Eye (tissue), 1 donor: ENCODE data around the gene IPPK.

ENCODE experiments used
- DNase-seq: peaks from one replicate; pipeline ENCODE4 v3.0.0-alpha.2; 2015

The IPPK gene, protein sequence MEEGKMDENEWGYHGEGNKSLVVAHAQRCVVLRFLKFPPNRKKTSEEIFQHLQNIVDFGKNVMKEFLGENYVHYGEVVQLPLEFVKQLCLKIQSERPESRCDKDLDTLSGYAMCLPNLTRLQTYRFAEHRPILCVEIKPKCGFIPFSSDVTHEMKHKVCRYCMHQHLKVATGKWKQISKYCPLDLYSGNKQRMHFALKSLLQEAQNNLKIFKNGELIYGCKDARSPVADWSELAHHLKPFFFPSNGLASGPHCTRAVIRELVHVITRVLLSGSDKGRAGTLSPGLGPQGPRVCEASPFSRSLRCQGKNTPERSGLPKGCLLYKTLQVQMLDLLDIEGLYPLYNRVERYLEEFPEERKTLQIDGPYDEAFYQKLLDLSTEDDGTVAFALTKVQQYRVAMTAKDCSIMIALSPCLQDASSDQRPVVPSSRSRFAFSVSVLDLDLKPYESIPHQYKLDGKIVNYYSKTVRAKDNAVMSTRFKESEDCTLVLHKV

DNA sequence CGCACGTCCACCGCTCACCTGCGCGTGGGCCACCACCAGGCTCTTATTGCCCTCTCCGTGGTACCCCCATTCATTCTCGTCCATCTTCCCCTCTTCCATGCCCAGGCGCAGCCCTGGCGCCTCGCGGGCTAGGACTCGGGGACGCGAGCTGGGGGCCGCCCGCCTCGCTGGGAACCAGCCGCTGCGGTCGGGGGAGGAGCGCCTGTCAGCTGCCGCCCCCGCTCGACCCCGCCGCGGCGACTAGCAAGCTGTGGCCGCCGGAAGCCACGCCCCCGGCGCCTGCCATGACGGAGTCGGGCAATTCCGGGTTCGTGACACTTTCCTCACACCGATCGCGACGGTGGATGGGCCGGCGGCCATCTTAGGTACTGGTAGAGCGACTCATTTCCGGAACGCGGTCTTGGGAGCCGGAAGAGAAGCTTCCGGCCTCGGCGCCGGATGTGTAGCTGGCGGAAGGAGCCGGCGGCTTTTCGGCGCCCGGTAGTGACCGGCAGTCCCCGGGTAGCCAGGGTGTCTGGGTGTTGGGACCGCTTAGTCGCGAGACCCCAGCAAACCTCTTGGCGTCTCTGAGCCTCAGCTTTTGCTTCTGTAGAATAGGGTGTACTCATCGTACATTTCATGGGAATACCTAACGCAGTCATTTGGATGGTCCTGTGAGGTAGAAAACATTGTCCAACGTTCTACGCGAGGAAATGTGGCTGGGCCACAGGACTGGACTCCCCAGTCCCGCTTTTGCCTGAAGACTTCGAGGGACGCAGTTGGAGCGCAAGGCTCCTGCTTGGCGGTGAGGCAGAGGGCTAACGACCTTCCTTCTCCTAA is at the start of gene IPPK:
Gene IPPK (minus strand): TSS at position 242 of the 819 bp plus-strand sequence. CDS start 143 bp downstream, at position 99.
- DNase-seq: peak; percentile 98

DNA sequence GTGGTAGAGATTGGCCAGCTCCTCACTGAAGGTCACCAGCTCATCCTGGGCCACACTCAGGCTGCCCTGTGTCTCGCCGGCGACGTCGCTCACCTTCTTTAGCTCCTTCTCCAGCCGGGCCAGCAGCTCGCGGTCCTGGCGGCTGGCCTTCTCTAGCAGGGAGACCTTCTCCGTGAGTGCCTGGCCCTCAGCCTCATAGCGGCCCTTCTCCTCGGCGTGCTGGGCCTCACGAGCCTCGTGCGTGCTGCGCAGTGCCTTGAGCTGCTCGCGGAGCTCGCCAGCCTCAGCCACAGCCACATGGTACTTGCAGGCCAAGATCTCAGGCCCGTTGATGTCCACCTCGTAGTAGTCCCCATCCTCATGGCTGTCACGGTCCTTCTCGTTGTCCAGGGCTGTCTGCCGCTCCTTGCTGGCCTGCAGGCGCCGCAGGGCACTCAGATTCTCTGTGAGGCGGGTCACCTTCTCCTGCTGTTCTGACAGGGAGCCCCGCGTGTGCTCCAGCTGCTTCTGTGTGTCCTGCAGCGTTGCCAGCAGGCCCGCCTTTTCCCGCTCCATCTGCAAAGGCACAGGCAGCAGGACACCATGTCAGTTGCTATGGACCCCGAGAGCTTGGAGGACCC is 49.2 kb upstream of the IPPK start:
- no peak for DNase-seq

DNA sequence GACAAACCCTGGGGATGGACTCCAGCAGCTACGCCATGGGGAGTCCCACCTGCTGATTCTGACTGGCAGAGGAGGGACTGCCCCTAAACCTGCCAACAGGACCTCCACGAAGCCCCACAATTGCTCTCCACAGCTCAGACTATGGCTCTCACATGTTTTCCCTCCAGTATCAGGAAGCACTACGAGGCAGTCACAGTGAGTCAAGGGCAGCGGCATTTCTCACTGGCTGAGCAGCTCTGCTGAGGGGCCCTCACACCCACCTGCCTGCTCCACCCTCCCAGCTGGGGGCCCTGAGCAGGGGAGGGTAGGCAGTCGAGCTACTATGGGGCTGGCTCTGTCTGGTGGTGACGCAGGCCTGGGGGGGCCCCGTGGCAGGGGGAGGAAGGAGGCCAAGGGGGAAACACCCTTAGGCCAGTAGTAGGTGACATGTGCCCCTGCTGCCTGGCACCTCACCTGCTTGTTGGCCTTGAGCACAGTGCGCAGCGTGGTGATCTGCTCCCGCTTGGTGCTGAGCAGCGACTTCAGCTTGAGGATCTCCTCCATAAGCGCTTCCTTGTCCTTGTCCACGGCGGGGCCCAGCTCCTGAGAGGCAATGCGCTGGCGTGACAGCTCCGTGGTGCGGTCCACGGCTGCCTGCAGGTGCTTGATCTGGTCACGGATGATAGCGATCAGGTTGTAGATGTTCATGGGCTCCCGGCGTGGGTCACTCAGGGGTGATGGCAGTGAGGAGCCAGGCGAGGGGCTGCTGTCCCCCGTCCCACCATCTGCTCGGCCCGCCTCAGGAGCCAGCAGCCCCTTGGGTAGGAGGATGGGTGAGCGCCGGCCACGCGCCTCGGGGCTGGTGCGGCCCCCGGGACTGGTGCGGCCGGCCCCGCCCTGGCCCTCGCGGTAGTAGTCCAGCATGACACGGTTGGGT is 48.4 kb upstream of the IPPK start:
- DNase-seq: no peak

DNA sequence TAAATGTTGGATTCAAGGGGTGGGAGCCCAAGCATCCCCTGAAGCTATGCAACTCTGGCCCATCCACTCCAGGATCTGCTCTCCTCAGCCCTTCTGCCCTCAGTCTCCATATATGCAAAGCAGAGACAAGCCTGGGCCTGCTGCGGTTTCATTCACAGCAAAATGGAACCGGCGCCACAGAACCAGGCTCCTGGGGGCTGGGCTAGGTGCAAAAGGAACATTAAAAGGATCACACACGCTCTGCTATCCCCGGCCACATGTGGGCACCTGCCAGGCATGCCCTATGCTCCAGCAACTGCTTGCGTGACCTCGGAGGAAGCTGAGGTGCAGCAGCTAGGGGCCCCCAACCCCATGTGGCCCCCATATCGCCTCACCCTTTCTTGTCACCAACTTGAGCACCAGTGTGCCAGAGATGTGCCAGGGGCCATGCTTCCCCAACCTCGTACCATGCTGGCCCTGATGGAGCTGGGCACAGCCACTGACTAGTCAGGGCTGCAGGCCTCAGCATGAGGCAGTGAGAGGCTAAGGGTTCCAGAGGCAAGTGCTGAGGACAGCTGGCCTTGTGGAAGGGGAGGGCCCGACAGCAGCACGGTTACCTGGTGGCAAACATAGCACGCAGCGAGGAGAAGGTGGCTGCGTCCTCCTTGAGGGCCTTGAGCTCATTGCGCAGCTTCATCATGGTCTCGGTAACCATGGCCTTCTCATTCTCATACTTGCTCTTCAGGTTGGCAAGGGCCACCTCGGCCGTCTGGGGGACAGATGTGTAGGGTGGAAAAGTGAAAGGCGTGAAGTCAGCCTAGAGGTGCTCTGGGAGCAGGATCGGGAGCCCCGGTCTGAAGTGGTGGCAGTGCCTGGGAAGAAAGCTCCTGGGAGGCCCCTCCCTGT is 47.5 kb upstream of the IPPK start:
- DNase-seq: no peak

DNA sequence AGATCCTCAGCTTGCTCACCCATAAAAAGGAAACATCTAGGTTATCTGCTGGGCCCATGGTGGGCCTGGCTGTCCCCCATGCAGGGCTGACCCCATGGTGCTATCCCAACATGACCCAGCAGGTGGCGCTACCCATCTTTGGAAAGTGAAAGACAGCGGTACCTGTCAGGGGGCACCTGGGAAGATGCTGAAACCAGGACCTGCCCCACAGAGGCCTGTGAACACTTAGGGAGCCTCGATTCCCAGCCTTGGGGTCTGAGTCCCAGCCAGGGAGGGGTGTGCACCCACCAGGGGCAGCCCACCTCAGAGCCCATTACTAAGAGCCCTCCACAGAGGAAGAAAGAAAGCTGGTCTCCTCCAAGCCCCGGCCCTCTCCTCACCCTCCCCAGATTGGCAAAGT is 46.6 kb upstream of the IPPK start:
- peak; percentile 82 for DNase-seq

DNA sequence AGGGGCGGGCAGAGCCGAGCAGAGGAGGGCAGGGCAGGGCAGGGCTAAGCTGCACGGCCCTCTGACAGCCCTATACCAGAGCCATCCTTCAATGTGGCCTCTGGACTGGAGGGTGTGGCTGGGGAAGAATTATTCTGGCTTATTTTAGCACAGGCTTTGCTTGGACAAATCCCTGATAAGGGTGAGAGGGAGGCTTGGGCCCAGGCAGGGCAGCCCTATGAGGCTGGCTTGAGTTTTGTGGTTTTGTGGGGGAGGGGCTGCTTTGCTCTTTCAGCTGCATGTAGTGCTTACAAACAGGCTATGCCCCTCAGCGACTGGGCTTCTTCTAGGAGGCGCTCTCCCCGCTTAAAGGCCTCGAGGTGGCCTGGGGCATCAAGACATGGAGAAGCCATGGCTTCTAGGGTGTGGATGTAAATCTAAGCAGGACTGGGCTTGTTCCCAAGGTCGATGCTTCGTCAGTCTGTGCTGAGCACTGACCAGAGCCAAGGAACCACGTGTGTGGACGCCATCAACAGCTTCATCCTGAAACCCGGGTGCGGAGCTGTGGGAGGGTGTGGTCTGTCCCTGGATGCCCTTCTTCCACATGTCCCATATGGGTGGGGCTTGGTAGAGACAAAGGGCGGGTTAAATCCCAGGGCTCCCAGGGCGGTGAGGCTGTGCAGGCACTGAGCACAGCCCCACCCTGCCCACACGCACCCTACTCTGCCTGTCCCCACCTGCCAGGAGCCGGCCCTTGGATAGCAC is 45.7 kb upstream of the IPPK start:
- no peak for DNase-seq

DNA sequence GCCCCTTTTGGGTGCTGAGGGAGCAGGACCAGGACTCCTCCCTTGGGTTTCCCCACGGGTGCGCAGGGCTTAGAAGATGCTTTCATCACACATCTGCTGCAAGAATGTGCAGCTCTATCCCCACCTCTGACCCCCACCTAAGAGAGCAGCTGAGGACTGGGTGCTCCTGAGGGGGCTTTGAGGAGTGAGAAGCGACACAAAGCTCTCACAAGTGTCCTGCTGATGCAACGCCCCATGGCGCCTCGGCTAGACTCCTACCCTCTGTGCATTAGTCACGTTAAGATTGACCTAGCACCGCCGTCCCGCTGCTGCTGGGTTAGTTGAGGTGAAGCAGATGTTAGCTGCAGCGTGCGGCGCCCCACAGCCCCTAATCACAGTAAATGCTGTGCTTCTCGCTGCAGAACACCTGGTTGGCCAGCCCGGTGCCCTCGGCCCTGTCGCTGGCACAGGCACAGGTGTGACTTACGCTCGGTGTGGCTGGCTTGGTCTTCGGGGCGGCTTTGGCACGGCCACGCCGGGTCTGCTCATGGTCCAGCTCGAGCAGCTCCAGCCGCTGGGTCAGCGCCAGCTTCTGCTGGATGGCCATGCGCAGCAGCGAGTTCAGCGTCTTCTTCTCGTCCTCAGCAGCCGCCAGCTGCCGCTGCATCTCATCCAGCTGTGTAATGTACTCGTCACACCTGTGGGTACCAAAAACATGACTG is 45.0 kb upstream of the IPPK start:
- DNase-seq: no peak

DNA sequence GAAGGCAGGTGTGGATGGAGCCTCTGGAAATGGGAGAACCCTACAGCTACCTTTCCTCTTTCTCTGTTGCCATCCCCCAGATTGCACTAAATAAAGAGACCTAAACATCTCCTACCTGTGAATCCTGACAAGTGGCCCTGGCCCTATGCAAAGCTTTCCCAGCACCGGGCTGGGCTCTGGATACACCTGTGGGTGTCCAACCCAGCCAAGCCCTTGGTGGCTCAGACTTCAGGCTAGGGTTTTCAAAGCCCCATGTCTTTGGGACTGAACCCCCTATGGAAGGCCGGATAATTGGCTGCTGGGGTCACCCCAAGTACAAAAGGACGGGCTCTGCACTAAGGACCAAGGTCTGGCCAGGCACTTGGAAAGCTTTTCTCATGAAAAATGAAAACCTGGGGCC is 44.1 kb upstream of the IPPK start:
- no peak for DNase-seq

DNA sequence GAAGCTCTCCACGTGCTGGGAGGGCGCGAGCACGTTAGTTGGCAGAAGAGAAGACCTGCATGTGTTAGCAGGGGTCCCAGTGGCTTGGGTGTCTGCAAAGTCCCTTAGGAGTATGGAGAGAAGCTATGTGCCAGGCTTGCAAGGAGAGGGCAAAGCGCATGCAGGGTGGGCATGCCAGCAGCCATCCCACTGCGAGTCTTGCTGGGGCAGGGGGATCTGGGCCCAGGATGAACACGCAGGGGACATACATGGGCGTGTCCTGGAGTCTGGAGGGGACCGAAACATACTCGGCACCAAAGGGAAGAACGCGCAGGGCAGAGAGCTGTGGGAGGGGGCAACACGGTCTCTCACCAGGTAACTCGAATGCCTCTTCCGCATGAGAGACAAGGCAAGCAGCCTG is 43.6 kb upstream of the IPPK start:
- DNase-seq: no peak

DNA sequence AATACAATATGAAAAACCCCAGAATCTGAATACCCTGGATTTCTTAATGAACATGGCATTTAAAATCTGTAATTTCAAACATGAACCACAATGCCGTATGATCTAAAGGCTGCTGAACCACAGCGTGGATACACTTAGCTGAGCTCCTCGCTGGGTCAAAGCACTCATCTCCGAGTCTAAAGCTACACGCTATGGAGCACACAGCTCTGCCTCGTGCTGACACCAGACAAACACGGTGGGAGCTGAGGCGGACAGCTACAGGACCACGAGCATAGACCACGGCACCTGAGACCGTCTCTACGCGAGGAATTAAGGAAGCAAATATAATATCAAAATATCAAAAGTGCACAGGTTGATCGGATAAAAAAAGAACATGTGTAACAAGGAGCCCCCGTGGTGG is 42.8 kb upstream of the IPPK start:
- DNase-seq: no peak

DNA sequence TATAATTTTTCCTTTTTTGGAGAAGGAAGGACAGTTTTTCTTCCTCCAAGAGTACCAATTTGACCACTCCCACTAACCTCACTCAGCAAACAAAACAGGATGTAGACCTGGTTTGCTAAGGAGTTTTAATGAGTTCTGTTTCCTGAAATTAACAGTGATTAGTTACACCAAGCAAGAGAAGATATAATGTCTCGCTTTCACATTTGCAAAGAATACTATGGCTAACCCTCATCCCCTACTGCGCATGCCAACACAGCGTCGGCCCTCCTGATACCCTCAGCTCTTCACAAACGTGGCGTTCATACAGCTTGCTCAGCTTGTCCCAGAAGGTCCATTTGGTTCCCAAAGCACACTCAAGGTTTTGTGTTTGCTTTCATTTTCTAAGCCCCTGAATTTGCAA is 41.9 kb upstream of the IPPK start:
- no peak for DNase-seq

DNA sequence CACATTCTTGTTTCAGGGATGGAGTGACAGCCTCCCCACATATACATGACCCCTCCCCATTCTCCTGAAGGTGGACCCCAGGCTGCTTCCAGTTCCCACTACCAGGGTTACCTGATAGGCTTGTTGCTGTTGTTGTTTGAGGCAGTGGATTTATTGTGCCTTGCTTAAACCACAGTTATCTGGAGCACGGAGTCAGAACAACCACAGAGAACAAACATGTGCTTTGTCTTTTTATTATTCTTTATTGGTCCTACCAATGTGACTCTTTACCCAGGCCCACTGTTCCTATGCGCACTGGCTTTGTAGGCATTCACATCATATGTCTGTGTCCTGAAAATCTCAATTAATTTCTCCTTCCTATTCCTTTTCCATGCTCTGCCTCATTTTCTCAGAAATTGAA is 41.2 kb upstream of the IPPK start:
- DNase-seq: no peak

DNA sequence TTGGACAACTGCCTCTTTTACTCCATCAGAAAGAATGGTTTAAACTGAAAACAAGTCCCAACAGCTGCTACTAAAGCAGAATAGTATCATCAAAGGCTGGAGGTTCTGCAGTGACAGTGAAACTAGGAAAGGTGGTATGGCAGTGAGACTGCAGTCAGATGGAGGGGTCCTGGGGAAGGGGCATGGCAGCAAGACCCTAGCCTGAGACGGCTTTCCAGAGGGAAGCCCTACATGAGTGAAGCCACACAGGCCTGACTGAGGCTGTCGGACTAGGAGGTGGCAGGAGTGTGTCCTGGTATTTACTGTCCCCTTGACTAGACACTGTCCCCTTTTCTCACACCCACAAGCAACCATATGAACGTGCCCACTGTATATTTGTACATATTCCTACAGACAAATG is 40.4 kb upstream of the IPPK start:
- no peak for DNase-seq

DNA sequence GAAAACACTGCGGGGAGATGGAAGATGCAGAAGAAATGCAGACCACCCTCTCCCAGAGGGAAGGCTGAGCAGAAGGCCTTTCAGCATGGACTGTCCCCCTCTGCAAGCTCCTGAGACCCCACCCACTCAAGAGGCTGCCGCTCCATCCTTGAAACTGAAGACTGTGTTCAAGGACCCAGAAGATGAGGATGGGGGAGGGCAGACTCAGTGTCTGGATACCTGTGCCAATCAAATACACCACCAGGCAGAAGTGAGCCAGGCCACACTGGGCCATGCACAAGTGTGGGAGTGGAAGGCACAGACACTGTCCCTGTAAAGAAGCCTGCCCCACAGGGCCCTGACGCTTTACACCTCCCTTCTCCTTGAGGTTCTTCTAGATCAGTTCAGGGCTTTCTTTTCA is 40.0 kb upstream of the IPPK start:
- no peak for DNase-seq

DNA sequence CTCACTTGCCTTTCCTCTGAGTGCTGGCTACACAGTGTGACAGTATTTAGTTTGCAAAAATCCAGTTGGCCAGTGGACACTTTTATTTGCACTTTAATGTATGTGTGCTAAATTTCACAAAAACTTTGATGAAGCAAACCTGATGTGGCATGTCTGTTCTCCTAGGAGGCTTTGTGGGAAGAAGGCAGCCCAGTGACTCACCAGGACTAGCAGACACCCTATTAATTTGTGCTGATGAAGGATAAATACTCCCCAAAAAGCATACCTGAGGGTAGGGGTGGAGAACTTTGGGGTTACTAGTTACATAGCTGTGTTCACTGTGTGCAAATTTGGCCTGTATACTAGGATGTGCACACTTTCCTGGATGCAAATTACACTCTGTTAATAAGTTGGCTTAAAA is 39.3 kb upstream of the IPPK start:
- DNase-seq: no peak

DNA sequence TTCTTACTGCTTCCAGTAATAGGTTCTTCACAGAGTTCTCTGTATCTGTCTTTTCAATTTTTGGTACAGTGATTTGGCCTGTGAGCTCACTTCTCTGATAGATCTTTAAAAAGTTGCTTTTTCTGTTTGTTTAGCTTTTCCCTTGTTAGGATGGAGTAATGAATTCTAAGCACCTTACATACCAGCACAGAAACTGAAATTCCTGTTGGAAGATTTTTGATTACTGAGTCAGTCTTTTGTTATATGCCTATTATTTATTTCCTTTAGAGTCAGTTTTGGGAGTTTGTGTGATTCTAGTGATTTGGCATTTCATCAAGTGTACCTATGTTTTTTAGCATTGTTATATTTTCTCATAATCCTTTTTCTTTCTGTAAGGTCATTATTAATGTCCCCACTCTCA is 37.6 kb upstream of the IPPK start:
- DNase-seq: no peak

DNA sequence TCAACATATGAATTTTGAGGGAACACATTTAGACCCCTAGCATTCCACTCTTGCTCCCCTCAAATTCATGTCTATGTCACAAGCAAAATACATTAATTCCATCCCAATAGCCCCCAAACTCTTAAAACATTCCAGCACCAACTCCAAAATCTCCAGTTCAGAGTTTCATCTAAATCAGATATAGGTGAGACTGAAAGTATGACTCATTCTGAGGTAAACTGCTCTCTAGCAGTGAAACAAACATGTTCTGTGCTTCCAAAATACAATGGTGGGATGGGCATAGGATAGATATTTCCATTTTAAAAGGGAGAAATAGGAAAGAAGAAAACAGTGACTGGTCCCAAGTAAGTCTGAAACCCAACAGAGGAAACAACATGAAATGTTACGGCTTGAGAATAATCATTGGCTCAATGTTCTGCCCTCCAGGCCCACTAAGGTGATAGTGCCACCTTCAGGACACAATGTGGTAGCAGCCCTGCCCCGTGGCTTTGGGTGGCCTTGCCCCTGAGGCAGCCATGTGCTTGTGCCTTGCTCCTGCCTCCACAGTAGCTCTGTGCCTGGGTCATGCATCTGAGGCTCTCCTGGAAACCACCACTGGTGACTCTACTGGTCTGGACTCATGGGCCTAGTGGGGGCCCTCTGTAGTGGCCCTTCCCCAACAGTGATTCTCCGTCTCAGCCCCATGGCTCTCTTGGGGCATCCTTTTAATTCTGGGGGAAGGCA is 36.4 kb upstream of the IPPK start:
- DNase-seq: no peak

DNA sequence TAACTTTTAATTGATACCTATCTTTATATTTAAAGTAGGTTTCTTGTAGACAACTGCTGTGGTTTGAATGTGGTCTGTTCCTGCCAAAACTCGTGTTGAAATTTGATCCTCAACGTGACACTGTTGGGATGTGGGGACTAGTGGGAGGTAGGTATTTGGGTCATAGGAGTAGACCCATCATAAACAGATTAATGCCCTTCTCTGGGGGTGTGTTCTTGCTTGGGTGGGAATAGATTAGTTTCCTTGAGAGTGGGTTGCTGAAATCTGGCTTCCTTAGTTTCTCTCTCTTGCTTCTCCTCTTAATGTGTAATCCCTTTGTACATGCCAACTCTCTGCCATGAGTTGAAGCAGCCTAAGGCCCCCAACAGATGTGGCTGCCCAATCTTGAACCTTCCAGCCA is 34.6 kb upstream of the IPPK start:
- DNase-seq: no peak

DNA sequence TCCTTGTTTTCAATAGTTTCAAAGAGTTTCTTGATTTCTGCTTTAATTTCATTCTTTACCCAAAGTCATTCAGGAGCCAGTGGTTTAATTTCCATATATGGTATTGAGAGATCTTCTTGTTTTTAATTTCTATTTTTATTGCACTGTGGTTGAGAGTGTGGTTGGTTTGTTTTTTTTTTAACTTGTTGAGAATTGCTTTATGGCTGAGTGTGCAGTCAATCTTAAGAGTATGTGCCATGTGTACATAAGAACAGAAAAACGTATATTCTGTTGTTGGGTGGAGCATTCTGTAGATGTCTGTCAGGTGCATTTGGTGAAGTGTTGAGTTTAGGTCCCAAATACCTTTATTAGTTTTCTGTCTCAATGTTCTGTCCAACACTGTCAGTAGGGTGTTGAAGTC is 26.7 kb upstream of the IPPK start:
- no peak for DNase-seq
